Peyer's patch (tissue), 4 donors: ENCODE results near the gene WRNIP1.

Source experiments
- POLR2A ChIP-seq, 2 donors: fragments of 450-650 bp; IDR thresholded peaks; one replicate each; pipeline ENCODE4 v1.5.1; 2017; ENCODE audit warnings: antibody characterized with exemption in 2 of 2, mild to moderate bottlenecking in 2 of 2, moderate library complexity in 2 of 2
- TF ChIP-seq, protein P1 (sequence below), 6 experiments: fragments of 450-650 bp in 4 of 6; fragments of 200-600 bp in 2 of 6; sonication (generic) in 1 of 6; IDR thresholded peaks; one replicate each; pipeline ENCODE4 v1.5.1; 2017 to 2019; ENCODE audit warnings: antibody characterized with exemption in 6 of 6, mild to moderate bottlenecking in 3 of 6, moderate library complexity in 1 of 6

DNA sequence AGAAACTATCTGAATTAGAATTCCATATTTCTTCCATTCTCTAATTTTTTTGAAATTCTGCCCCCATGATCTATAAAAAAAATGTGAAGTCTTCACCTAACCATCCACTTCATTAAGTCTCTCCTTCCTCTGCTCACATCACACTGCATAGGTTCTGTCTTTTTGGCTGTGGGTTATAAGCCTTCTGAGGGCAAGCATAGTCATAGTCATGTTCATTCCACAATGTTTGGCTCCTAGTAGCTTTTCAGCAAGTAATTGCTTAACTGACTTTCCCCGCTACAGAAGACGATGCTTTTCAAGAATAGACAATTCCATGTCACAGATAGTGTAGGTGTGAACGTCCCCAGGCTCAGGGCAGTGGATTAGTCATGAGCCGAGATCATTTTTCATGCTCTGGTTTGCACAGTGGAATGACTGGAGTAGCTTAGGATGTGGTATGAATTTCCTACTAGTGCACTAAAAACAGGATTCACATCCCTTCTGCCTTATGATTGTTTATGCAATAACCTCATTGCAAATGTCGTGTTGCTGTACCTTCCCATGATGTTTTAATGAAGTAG is 29.1 kb downstream of the WRNIP1 start:
- TF ChIP-seq, protein P1, sequence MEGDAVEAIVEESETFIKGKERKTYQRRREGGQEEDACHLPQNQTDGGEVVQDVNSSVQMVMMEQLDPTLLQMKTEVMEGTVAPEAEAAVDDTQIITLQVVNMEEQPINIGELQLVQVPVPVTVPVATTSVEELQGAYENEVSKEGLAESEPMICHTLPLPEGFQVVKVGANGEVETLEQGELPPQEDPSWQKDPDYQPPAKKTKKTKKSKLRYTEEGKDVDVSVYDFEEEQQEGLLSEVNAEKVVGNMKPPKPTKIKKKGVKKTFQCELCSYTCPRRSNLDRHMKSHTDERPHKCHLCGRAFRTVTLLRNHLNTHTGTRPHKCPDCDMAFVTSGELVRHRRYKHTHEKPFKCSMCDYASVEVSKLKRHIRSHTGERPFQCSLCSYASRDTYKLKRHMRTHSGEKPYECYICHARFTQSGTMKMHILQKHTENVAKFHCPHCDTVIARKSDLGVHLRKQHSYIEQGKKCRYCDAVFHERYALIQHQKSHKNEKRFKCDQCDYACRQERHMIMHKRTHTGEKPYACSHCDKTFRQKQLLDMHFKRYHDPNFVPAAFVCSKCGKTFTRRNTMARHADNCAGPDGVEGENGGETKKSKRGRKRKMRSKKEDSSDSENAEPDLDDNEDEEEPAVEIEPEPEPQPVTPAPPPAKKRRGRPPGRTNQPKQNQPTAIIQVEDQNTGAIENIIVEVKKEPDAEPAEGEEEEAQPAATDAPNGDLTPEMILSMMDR (IDR thresholded peaks at IDR 0.05), result no peak
- no peak for TF ChIP-seq POLR2A (IDR thresholded peaks at IDR 0.05)
